ENCODE results near the gene SCFD2.
"Not testable (repeated sequence)": the region's sequence is repeated elsewhere in the genome, so short reads cannot be mapped to it uniquely, and the experiment has no call there.

The SCFD2 gene

GRCh38 chr4:53361451-53361850 is 4.4 kb downstream of the SCFD2 start:
- Mint-ChIP-seq H3K36me3 (ENCODE audit: low read depth) (peaks cover 8% of the 10 kb centered on the region), H3K27ac (no peak overlapping the region), H3K9me3 (no peaks in the 10 kb centered on the region), H3K4me3 (no peak overlapping the region), H3K4me1 (ENCODE audit: low read depth) (peaks cover 38% of the 10 kb centered on the region), H3K27me3 (ENCODE audit: low read depth) (no peaks in the 10 kb centered on the region)
- DNase-seq (ENCODE audit: low spot score), result no peak

DNA sequence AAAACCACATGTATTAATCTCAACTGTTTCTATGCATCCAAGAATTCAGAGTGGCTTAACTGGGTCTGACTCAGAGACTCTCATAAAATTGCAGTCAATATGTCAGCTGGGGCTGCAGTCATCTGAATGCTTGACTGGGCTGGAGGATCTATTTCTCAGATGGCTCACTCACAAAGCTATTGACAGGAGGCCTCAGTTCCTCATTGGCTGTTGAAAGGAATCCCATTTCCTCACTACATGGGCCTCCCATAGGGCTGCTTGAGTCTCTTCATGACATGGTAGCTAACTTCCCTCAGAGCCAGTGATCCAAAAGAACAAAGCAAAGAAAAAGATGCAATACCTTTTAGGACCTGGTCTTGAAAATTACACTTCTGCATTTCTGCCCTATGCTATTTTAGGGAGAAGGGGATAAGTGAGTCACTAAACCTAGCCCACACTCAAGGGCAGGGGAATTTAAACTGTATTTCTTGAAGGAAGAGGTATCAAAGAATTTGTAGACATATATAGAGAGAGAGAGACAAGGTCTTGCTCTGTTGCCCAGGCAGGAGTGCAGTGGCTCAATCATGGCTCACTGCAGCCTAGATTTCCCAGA is 9.8 kb downstream of the SCFD2 start:
- no peak for DNase-seq (ENCODE audit: low spot score)
- peaks cover 12% of the 10 kb centered on the region for H3K4me1 Mint-ChIP-seq (ENCODE audit: low read depth)
- H3K27me3 Mint-ChIP-seq (ENCODE audit: low read depth), result no peaks in the 10 kb centered on the region
- peaks cover 18% of the 10 kb centered on the region for H3K36me3 Mint-ChIP-seq (ENCODE audit: low read depth)
- H3K9me3 Mint-ChIP-seq, result no peaks in the 10 kb centered on the region
- no peak overlapping the region for H3K4me3 Mint-ChIP-seq
- no peak overlapping the region for H3K27ac Mint-ChIP-seq

DNA sequence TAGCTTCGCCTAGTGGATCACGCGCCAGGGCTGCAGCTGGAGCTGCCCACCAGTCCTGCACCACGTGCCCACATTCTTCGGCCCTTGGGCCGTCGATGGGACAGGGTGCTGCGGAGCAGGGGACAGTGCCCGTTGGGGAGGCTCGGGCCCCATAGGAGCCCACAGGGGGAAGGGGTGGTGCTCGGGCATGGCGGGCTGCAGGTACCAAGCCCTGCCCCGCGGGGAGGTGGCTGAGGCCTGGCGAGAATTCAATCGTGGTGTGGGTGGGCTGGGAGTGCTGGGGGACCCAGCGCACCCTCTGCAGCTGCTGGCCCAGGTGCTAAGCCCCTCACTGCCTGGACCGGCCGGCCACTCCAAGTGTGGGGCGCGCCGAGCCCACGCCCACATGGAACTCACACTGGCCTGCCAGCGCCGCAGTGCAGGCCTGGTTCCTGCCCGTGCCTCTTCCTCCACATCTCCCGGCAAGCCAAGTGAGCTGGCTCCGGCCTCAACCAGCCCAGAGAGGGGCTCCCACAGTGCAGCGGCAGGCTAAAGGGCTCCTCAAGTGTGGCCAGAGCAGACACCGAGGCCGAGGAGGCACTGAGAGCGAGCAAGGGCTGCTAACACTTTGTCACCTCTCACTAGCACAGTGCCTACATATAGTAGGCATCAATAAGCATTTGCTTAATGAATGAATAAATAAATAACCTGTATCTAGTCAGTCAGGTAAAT is 11.7 kb downstream of the SCFD2 start:
- H3K27me3 Mint-ChIP-seq (ENCODE audit: low read depth), result no peaks in the 10 kb centered on the region
- no peak overlapping the region for H3K27ac Mint-ChIP-seq
- no peaks in the 10 kb centered on the region for H3K4me1 Mint-ChIP-seq (ENCODE audit: low read depth)
- H3K4me3 Mint-ChIP-seq, result no peak overlapping the region
- H3K36me3 Mint-ChIP-seq (ENCODE audit: low read depth), result peaks cover 25% of the 10 kb centered on the region
- no peak for DNase-seq (ENCODE audit: low spot score)
- no peaks in the 10 kb centered on the region for H3K9me3 Mint-ChIP-seq

DNA sequence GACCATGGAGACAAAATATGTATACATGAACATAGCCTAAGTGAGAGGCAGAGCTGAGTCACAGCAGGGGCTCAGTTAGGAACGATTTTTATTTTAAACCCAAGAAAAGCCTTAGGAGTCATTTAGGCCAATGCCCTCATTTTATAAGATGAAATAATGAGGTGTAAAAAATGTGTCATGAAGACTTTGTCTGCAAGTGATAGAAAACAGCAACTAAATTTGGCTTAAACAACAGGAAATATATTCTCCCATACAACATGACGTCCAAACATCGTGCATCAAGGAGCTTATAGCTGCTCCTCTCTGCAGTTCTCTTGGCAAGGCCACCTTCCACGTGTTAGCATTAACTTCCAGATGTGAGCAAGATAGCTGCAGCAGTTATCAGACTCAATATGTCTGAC is 16.8 kb downstream of the SCFD2 start:
- Mint-ChIP-seq H3K27me3 (ENCODE audit: low read depth) (no peaks in the 10 kb centered on the region), H3K4me1 (ENCODE audit: low read depth) (peaks cover 2% of the 10 kb centered on the region), H3K27ac (no peak overlapping the region), H3K4me3 (no peak overlapping the region), H3K9me3 (peaks cover 4% of the 10 kb centered on the region), H3K36me3 (ENCODE audit: low read depth) (peaks cover 46% of the 10 kb centered on the region)
- DNase-seq (ENCODE audit: low spot score), result no peak

DNA sequence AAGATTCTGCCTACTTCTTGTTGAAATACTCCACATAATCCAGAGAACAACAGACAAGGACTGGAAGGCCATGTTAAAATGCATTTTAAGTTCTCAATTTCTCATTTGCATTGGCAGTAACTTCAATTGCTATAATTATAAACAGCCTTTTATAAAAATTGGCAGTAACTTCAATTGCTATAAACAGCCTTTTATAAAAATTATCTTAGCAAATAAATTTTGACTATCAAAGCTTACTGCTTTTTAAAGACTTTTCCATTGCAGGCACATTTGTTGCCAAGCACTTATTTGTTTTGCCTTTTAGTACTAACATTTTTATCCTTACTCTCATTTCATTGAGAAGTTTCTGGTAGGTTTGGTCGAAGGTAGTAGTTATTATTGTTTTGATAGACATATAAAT is 17.8 kb downstream of the SCFD2 start:
- Mint-ChIP-seq H3K27me3 (ENCODE audit: low read depth) (no peaks in the 10 kb centered on the region), H3K27ac (no peak overlapping the region), H3K9me3 (peaks cover 4% of the 10 kb centered on the region), H3K4me1 (ENCODE audit: low read depth) (peaks cover 2% of the 10 kb centered on the region), H3K4me3 (no peak overlapping the region), H3K36me3 (ENCODE audit: low read depth) (peaks cover 49% of the 10 kb centered on the region)
- no peak for DNase-seq (ENCODE audit: low spot score)

- no peaks in the 10 kb centered on the region for H3K27me3 Mint-ChIP-seq (ENCODE audit: low read depth)
Measured at GRCh38 chr4:53346920-53347852, 18.7 kb downstream of the SCFD2 start.

GRCh38 chr4:53346392-53346791 is 19.5 kb downstream of the SCFD2 start:
- not testable (repeated sequence) for H3K27me3 Mint-ChIP-seq (ENCODE audit: low read depth); H3K9me3 Mint-ChIP-seq; H3K4me1 Mint-ChIP-seq (ENCODE audit: low read depth); H3K27ac Mint-ChIP-seq; H3K4me3 Mint-ChIP-seq; DNase-seq (ENCODE audit: low spot score)
- peaks cover 46% of the 10 kb centered on the region for H3K36me3 Mint-ChIP-seq (ENCODE audit: low read depth)

More at GRCh38 chr4:53346920-53347852, 18.7 kb downstream of the SCFD2 start:
- H3K36me3 Mint-ChIP-seq (ENCODE audit: low read depth), result peaks cover 47% of the 10 kb centered on the region
- H3K27ac Mint-ChIP-seq, result no peak overlapping the region
- H3K9me3 Mint-ChIP-seq, result peaks cover 6% of the 10 kb centered on the region
- no peak for DNase-seq (ENCODE audit: low spot score)
- peaks cover 2% of the 10 kb centered on the region for H3K4me1 Mint-ChIP-seq (ENCODE audit: low read depth)
- no peak overlapping the region for H3K4me3 Mint-ChIP-seq

DNA sequence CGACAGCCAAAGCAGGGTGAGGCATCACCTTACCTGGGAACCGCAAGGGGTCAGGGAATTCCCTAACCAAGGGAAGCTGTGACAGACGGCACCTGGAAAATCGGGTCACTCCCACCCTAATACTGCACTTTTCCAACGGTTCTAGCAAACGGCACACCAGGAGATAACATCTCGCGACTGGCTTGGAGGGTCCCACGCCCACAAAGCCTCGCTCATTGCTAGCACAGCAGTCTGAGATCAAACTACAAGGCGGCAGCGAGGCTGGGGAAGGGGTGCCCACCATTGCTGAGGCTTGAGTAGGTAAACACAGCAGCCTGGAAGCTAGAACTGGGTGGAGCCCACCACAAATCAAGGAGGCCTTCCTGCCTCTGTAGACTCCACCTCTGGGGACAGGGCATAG is 25.7 kb downstream of the SCFD2 start:
- H3K4me1 Mint-ChIP-seq (ENCODE audit: low read depth); DNase-seq (ENCODE audit: low spot score); H3K27ac Mint-ChIP-seq; H3K4me3 Mint-ChIP-seq; H3K27me3 Mint-ChIP-seq (ENCODE audit: low read depth): not testable (repeated sequence)
- Mint-ChIP-seq H3K36me3 (ENCODE audit: low read depth) (peaks cover 26% of the 10 kb centered on the region), H3K9me3 (peaks cover 12% of the 10 kb centered on the region)

DNA sequence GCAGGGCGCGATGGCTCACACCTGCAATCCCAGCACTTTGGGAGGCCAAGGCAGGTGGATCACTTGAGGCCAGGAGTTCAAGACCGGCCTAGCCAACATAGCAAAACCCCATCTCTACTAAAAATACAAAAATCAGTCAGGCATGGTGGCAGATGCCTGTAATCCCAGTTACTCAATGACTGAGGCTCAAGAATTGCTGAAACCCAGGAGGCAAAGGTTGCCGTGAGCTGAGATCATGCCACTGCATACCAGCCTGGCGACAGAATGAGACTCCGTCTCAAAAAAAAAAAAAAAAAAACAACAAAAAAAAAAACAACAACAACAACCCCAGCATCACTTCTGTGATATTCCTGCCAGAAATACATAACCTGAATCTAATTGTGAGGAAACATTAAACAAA is 30.9 kb downstream of the SCFD2 start:
- not testable (repeated sequence) for H3K27ac Mint-ChIP-seq; DNase-seq (ENCODE audit: low spot score); H3K27me3 Mint-ChIP-seq (ENCODE audit: low read depth); H3K4me1 Mint-ChIP-seq (ENCODE audit: low read depth); H3K36me3 Mint-ChIP-seq (ENCODE audit: low read depth); H3K4me3 Mint-ChIP-seq; H3K9me3 Mint-ChIP-seq

- no peak for DNase-seq (ENCODE audit: low spot score)
- Mint-ChIP-seq H3K4me3 (no peak overlapping the region), H3K27me3 (ENCODE audit: low read depth) (no peaks in the 10 kb centered on the region)
Measured at GRCh38 chr4:53326535-53326934, 39.3 kb downstream of the SCFD2 start.

GRCh38 chr4:53322696-53323095 is 43.2 kb downstream of the SCFD2 start:
- peaks cover 7% of the 10 kb centered on the region for H3K4me1 Mint-ChIP-seq (ENCODE audit: low read depth)
- no peaks in the 10 kb centered on the region for H3K27me3 Mint-ChIP-seq (ENCODE audit: low read depth)
- no peak overlapping the region for H3K27ac Mint-ChIP-seq
- no peak overlapping the region for H3K4me3 Mint-ChIP-seq
- no peaks in the 10 kb centered on the region for H3K9me3 Mint-ChIP-seq
- DNase-seq (ENCODE audit: low spot score), result no peak
- H3K36me3 Mint-ChIP-seq (ENCODE audit: low read depth), result no peaks in the 10 kb centered on the region

More at GRCh38 chr4:53326535-53326934, 39.3 kb downstream of the SCFD2 start:
- Mint-ChIP-seq H3K4me1 (ENCODE audit: low read depth) (peaks cover 4% of the 10 kb centered on the region), H3K9me3 (no peaks in the 10 kb centered on the region), H3K36me3 (ENCODE audit: low read depth) (no peaks in the 10 kb centered on the region), H3K27ac (no peak overlapping the region)

GRCh38 chr4:53321984-53322289 is 43.9 kb downstream of the SCFD2 start:
- H3K36me3 Mint-ChIP-seq (ENCODE audit: low read depth), result no peaks in the 10 kb centered on the region
- H3K27ac Mint-ChIP-seq, result no peak overlapping the region
- H3K9me3 Mint-ChIP-seq, result no peaks in the 10 kb centered on the region
- H3K27me3 Mint-ChIP-seq (ENCODE audit: low read depth), result no peaks in the 10 kb centered on the region
- H3K4me1 Mint-ChIP-seq (ENCODE audit: low read depth), result peaks cover 7% of the 10 kb centered on the region
- DNase-seq (ENCODE audit: low spot score), result no peak
- no peak overlapping the region for H3K4me3 Mint-ChIP-seq

GRCh38 chr4:53321151-53321983 is 44.5 kb downstream of the SCFD2 start:
- Mint-ChIP-seq H3K9me3 (no peaks in the 10 kb centered on the region), H3K4me3 (no peak overlapping the region), H3K36me3 (ENCODE audit: low read depth) (no peaks in the 10 kb centered on the region), H3K27ac (no peak overlapping the region), H3K27me3 (ENCODE audit: low read depth) (no peaks in the 10 kb centered on the region), H3K4me1 (ENCODE audit: low read depth) (peaks cover 6% of the 10 kb centered on the region)
- no peak for DNase-seq (ENCODE audit: low spot score)
